Activated T-helper 9 cell treated with anti-CD3 and anti-CD28 coated beads, Interleukin-2, amount 50 U/mL, for 16 hours (primary cell): ENCODE data around the gene NAA80.
A peak's percentile ranks its signal among the peaks of the same experiment; 100 is the strongest.

Experiments
- DNase-seq: peaks from one replicate; pipeline ENCODE4 v3.0.0-alpha.2; 2020; ENCODE audit warnings: low read depth

The NAA80 gene

GRCh38 chr3:50327943-50328691, 28.9 kb upstream of the NAA80 start, which contains the start of gene TUSC2:
Gene TUSC2 (minus strand): TSS chr3:50328223. CDS start chr3:50328099, 124 bp downstream.
- peak; percentile 92 for DNase-seq

- DNase-seq: no peak
Observed at GRCh38 chr3:50327129-50327528, 27.9 kb upstream of the NAA80 start.

DNA sequence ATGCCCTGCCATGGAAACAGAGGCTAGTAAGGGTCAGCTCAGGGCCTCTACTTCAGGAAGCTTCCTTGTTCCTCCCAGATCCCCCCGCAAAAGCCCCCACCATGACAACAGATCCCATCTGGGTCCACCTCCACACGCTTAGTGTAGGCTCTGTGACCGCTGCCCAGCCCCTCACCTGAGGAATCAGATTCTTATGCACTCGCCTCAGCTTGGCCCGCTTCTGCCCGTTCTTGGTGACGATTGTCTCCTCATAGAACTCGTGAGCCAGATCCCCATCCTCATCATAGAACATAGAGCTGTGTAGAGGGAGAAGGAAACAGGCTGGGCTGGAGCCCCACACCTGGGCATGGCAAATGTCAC, 27.0 kb upstream of the NAA80 start:
- no peak for DNase-seq

DNA sequence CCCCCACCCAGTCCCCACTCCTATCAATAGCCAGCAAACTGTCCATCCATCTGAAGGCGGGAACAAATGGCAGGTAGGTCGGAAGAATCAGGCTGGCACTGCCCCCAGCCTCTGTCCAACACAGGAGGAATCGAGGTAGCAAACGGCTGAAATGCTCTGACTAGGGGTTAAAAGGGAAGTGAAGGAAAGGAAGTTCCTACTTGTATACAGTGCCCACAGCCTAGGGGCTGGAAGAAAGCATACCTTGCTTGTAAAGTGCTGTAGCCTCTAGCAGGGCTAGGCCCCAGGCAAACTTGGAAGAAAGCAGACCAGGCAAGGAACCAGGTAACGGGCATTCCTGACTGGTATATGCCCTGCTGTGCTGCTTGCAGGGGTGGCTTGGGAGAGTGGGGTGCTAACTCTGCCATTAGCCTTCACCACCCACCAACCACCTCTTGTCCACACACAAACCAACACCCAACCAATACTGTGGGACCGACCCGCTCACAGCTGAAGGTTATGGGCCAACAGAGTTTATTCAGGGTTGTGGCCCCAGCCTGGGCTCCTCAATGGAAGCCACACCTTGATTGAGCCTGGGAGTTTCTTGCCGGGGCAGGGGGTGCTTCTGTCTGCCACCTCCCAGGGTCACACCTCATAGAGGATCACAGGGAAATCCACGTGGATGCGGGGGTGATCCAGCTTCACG, 26.4 kb upstream of the NAA80 start:
- DNase-seq: no peak

DNA sequence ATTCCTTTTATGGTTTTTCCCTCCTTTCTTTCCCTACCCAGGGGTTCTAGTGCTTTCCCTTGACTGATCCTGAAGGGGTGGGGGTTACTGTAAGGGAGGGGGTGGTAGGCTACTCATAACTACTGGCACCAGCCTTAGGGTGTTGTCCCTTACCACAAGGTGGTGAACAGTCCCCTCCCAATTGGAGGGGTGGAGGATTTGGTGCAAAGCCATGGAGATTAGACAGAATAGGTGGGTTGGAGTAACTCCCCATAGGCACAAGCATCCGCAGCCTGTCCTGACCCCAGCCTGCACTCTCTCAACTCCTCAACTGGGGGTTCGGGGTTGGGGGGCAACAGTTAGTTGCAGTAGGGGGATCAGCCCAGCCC, 25.9 kb upstream of the NAA80 start:
- DNase-seq: no peak

DNA sequence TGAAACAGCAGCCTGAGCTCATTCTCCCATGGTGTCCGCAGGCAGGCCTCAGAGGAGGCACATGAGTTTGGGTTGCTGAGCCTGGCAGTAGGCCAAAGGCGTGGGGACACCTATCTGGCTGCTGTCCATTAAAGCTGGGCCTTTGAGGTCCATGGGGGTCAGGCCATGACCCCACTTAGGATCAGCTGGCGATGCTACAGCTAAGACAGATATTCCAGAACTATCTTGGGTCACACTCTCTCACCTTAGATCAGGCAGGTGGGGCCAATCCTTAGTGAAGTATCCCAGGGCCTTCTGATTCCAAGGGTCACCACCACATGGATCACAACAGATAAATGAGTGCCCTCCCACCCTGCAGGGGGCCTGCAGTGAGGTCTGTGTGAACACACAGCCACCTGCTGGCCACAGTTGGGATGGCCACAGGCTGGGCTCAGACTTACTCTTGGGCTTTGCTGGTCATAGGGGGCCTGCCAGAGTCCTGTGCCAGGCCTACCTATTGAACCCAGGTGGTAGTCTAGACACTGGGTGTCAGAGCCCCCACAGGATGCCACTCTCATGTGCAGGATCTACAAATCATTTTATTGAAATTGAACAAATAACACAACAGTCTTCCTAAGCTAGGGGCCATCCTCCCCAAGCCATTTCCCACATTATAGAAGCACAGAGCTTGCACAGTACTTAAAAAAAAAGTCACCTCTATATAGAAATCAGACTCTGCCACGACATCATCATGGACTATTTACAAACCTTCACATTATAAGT, 25.3 kb upstream of the NAA80 start:
- peak; percentile 40 for DNase-seq

DNA sequence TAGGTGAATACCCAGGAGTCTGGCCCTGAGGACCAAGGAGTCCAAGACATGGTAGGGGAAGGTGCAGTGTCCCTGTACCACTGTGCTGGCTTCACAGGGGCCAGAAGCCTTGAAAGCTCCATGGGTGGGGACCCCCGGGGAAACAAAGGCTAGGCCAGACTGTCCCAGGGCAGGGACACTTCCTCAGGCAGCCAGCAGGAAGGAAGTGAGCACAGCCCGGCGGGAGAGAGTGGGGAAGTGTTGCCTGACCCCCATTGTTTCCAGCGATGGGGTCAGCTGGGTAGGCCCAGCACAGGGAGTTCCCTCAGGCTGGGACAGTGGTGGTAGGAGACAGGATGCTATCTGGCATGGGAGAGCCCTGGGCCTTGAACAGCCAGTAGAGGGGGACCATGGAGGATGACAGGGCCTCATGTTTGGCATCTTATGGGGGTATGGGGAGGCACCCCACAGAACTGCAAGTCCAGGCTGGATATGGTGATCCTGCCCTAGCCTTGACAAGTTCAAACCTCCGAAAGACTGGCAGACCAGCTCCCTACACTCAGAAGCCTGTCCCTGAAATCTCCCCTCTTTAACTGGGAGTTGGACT, 24.5 kb upstream of the NAA80 start:
- DNase-seq: no peak

DNA sequence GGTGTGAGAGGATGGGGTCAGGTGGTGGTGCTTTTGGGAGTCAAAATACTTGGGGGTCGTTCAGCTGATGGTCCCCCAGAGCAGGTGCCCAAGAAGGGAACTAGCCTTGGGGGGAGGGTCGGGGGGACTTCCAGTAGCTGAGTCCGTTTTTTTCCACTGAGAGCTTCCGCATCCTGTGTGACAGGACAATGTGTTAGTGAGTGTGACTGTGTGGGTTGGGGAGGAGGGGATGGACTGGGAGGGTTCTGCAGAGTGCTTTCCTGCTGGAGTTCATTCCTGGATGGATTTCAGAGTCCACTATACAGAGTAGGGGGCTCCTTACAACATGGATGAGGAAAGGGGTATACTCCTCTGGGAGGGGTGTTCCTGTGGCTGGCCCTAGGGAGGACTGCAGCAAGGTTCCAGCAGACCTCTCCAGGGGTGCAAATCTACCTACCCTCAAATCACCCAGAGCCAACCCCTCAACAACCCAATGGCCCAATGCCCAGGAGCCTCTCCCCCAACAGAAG, 23.9 kb upstream of the NAA80 start:
- no peak for DNase-seq

DNA sequence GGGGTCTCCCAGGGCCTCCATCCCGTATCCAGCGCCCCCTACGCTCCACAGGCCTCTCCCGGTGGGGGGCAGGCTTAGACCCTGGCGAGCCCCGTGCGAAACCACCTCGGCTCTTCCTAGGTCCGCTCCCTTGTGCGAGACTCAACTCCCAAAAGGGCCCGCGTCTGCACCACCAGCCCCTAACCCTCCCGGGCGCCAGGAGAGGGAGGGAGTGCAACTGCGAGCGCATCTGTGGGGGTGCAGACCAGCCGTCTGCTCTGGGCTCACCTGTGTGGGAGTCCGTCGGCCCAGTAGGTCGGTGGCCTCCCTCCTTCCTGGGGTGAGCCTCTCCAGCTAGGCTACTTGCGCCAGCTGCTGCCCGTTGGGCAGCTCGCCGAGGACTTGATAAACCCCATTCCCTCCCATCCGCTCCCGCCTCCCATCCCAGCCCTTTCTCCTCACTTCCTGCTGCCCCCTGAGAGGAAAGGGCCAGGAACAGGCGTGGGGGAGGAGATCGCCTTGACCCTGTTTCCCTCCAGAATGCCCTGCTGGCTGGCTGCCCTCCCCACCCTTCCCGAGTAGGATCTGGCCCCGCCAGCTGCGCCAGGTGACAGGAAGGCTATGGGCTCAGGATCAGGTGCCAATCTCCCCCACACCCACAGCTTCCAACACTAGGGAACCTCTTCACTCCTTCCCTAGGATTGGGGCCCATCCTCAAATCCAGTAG, 23.3 kb upstream of the NAA80 start, which contains the start of gene HYAL2:
Gene HYAL2 (minus strand): TSS at position 360 of the 706 bp plus-strand sequence. CDS start 2,256 bp downstream, outside the sequence.
- no peak for DNase-seq

DNA sequence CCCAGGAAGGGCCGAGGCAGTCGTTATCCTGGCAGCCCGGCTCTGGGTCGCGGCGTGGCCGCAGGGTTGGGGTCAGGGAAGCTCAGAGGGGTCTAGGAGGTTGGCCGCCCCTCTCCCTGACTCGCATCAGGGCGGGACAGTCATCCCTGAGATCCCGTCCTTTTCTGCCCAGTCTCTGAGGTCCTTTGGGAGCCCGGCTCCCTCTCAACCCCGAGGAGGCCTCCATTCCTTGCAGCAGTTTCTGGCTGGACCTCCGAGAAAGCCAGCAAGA, 22.8 kb upstream of the NAA80 start:
- DNase-seq: no peak

- peak; percentile 75 for DNase-seq
Observed at GRCh38 chr3:50321336-50322114, 22.3 kb upstream of the NAA80 start.

GRCh38 chr3:50320853-50321335, 21.7 kb upstream of the NAA80 start:
- DNase-seq: peak; percentile 51

- no peak for DNase-seq
Observed at GRCh38 chr3:50319894-50320625, 20.9 kb upstream of the NAA80 start.

DNA sequence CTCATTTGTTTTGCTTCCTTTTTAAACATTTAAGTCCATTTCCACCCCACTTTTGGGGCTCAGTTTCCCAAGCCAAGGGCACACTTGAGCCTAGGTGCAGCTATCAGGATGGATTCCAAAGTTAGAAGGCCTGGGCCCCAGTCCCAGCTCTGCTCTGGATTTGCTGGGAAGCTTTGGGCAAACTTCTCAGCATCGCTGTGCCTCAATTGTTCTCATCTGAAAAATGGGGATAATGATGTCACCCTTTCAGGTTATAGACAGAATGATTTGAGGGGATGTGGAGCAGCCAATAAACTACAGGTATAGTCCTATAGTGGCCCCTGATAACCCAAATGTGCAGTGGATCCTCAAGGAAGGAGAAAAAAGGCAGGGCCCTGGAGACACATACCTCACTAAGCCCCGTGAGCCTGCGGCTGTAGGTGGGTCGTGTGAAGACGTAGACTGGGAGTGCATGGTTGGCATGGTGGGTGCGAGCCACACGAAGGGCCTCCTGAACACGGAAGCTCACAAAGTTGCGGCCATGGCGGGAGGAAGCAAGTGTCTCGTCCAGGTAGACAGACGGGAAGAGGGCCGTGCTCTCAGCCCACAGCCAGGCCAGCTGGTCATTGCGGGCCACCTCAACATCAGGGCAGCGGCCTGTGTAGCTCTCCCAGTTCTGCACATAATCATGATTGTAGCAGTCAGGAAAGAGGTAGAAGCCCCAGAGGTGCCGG, 20.1 kb upstream of the NAA80 start:
- DNase-seq: no peak

- no peak for DNase-seq
Observed at GRCh38 chr3:50318615-50319014, 19.4 kb upstream of the NAA80 start.

DNA sequence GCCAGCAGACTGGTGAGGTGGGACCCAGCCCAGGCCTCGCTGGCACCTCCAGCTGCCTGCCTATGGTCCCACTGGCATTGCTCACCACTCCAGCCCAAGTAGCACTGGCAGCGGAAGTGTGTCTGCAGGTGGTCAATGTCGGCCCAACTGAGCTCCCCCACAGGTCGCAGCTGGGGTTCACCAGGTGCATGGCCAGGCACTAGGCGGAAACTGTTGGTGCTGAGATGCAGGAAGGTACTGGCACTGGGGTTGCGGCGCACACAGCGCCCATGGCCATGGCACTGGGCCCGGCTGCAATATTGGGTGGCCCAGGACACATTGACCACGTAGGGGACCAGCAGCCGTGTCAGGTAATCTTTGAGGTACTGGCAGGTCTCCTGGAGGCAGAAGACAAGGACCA, 19.0 kb upstream of the NAA80 start:
- DNase-seq: no peak

DNA sequence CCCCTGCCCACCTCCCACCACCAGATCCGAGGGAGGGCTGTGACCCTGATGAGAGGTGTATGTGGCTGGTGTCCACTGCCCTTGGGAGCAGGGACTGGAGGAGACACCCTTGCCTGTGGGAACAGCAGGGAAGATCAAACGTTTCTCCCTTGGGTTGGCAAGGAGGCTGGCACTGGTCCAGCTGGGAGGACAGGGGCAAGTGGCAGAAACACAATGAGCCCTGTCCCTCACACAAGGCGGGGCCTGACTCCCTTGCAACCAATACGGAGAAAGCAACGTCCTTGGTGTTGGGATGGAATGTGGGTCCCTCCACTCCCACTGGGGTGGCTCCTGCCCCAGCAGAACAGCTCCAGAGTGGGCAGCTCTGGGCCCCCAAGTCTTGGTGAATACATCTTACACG, 18.1 kb upstream of the NAA80 start:
- no peak for DNase-seq

DNA sequence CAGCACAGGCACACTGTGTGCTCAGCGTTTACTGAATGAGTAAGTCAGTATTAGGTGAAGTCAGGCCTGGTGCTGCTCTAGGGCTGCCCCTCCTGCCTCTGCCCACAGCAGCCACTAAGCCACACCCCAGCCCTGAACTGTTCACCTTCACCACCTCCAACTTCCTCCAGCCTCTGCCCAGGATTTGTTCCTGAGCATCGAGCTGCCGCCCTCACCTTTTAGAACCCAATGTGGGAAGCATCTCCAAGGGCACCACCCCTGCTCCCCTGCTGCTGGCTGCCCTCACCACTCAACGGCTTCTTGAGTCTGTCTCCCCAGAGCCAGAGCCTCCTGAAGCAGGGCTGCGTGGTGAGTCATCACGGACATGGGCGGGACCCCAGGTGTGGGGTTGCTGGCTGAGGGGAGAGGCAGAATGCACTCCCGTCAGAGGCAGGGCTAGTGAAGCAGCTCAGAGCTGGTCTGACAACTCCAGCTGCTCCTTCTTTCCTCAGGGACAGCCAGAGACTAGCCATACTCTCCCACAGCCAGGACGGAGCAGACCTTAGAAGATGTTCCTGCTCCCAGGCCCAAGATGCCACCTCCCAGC, 17.5 kb upstream of the NAA80 start:
- peak; percentile 65 for DNase-seq

GRCh38 chr3:50314816-50315215, 15.6 kb upstream of the NAA80 start:
- DNase-seq: no peak
